H9 (cell line): Measurements from ENCODE around the gene TADA2A. TPM values are rescaled to one million over a fixed set of nuclear protein-coding genes. Genes with fewer than 3 reads are reported as not detected.

ENCODE experiments used
- DNase-seq: peaks from one replicate; pipeline ENCODE4 v3.0.0-alpha.2; 2017
- H2AFZ ChIP-seq: one replicate; pipeline ENCODE4 v1.6.1; 2013; ENCODE audit warnings: mild to moderate bottlenecking, low read length, control low read depth, moderate library complexity
- H2AK5ac ChIP-seq: 2 replicates; pipeline ENCODE4 v1.6.1; 2013; ENCODE audit warnings: low read length, control low read depth, mixed read lengths; ENCODE audit not compliant: insufficient read length
- H2BK120ac ChIP-seq: one replicate; pipeline ENCODE4 v1.6.1; 2013; ENCODE audit warnings: low read depth, mild to moderate bottlenecking, low read length, control low read depth, inconsistent platforms; ENCODE audit not compliant: poor library complexity, severe bottlenecking
- H2BK12ac ChIP-seq: 2 replicates; pipeline ENCODE4 v1.6.1; 2013; ENCODE audit warnings: low read length, control low read depth, mixed read lengths, low read depth; ENCODE audit not compliant: insufficient read length
- H2BK15ac ChIP-seq: 2 replicates; pipeline ENCODE4 v1.6.1; 2013; ENCODE audit warnings: low read depth, low read length, control low read depth
- H2BK20ac ChIP-seq: one replicate; pipeline ENCODE4 v1.6.1; 2013; ENCODE audit warnings: low read depth, mild to moderate bottlenecking, low read length, control low read depth, inconsistent platforms; ENCODE audit not compliant: poor library complexity, severe bottlenecking
- H2BK5ac ChIP-seq: 2 replicates; pipeline ENCODE4 v1.6.1; 2013; ENCODE audit warnings: low read length, control low read depth, mixed read lengths; ENCODE audit not compliant: insufficient read length
- H3K14ac ChIP-seq: 2 replicates; pipeline ENCODE4 v1.6.1; 2013; ENCODE audit warnings: low read length, control low read depth; ENCODE audit not compliant: insufficient read depth
- H3K18ac ChIP-seq: 2 replicates; pipeline ENCODE4 v1.6.1; 2013; ENCODE audit warnings: low read depth, mild to moderate bottlenecking, mixed read lengths, low read length, control low read depth; ENCODE audit not compliant: insufficient read length
- H3K23ac ChIP-seq: 2 replicates; pipeline ENCODE4 v1.6.1; 2013; ENCODE audit warnings: low read length, control low read depth, mixed read lengths, low read depth; ENCODE audit not compliant: insufficient read length
- H3K23me2 ChIP-seq: 2 replicates; pipeline ENCODE4 v1.6.1; 2013; ENCODE audit warnings: low read depth, mild to moderate bottlenecking, mixed read lengths, low read length, control low read depth; ENCODE audit not compliant: insufficient read length, poor library complexity, severe bottlenecking
- H3K27ac ChIP-seq: 2 replicates; pipeline ENCODE4 v1.5.1; 2013; ENCODE audit warnings: low read length, control low read depth, mixed read lengths, low read depth; ENCODE audit not compliant: insufficient read length
- H3K27me3 ChIP-seq: 2 replicates; pipeline ENCODE4 v1.6.1; 2013; ENCODE audit warnings: low read length, control low read depth, inconsistent platforms; ENCODE audit not compliant: insufficient read depth
- H3K4ac ChIP-seq: 2 replicates; pipeline ENCODE4 v1.6.1; 2013; ENCODE audit warnings: low read depth, mild to moderate bottlenecking, control low read depth, inconsistent platforms, low read length, moderate library complexity
- H3K4me1 ChIP-seq: 2 replicates; pipeline ENCODE4 v1.6.1; 2013; ENCODE audit warnings: low read length, control low read depth, inconsistent platforms; ENCODE audit not compliant: insufficient read depth
- H3K4me2 ChIP-seq: 2 replicates; pipeline ENCODE4 v1.6.1; 2013; ENCODE audit warnings: low read length, control low read depth, mixed read lengths; ENCODE audit not compliant: insufficient read length, insufficient read depth
- H3K56ac ChIP-seq: 2 replicates; pipeline ENCODE4 v1.6.1; 2013; ENCODE audit warnings: low read depth, mild to moderate bottlenecking, mixed read lengths, low read length, control low read depth; ENCODE audit not compliant: insufficient read length
- H3K79me1 ChIP-seq: 2 replicates; pipeline ENCODE4 v1.6.1; 2013; ENCODE audit warnings: low read depth, mild to moderate bottlenecking, moderate library complexity, low read length, control low read depth, inconsistent platforms; ENCODE audit not compliant: insufficient read depth, poor library complexity, severe bottlenecking
- H3K79me2 ChIP-seq: 2 replicates; pipeline ENCODE4 v1.6.1; 2013; ENCODE audit warnings: low read length, control low read depth, inconsistent platforms; ENCODE audit not compliant: insufficient read depth
- H3K9ac ChIP-seq: 2 replicates; pipeline ENCODE4 v1.6.1; 2013; ENCODE audit warnings: low read length, control low read depth, mixed read lengths; ENCODE audit not compliant: insufficient read length; ENCODE audit errors: extremely low read depth
- H3K9me3 ChIP-seq: one replicate; pipeline ENCODE4 v1.6.1; 2013; ENCODE audit warnings: low read depth, low read length, inconsistent platforms; ENCODE audit not compliant: control insufficient read depth
- H3T11ph ChIP-seq: one replicate; pipeline ENCODE4 v1.6.1; 2013; ENCODE audit warnings: mild to moderate bottlenecking, low read length, control low read depth, inconsistent platforms
- H4K20me1 ChIP-seq: one replicate; pipeline ENCODE4 v1.6.1; 2013; ENCODE audit not compliant: control insufficient read depth, insufficient read length, insufficient read depth
- H4K5ac ChIP-seq: 2 replicates; pipeline ENCODE4 v1.6.1; 2013; ENCODE audit warnings: low read depth, mild to moderate bottlenecking, mixed read lengths, low read length, control low read depth; ENCODE audit not compliant: insufficient read length
- H4K8ac ChIP-seq: replicated peaks from 2 replicates; pipeline ENCODE4 v1.6.1; 2013; ENCODE audit warnings: low read length, control low read depth, mixed read lengths, low read depth; ENCODE audit not compliant: insufficient read length
- H4K91ac ChIP-seq: 2 replicates; pipeline ENCODE4 v1.6.1; 2013; ENCODE audit warnings: low read depth, mild to moderate bottlenecking, moderate library complexity, mixed read lengths, low read length, control low read depth; ENCODE audit not compliant: insufficient read length
- H3K27ac Mint-ChIP-seq, 3 experiments: 2 replicates in 2 of 3; 3 replicates in 1 of 3; pipeline ENCODE4 v1.8.0; 2020 to 2021; ENCODE audit warnings: mixed read lengths in 3 of 3, mild to moderate bottlenecking in 1 of 3, moderate library complexity in 1 of 3
- H3K27me3 Mint-ChIP-seq: 2 replicates; pipeline ENCODE4 v1.8.0; 2021; ENCODE audit warnings: low read depth, mild to moderate bottlenecking, moderate library complexity, mixed read lengths
- H3K36me3 Mint-ChIP-seq, 3 experiments: 2 replicates in 2 of 3; 3 replicates in 1 of 3; pipeline ENCODE4 v1.8.0; 2020 to 2021; ENCODE audit warnings: low read depth in 3 of 3, mixed read lengths in 3 of 3; ENCODE audit not compliant: insufficient read depth in 1 of 3
- H3K4me1 Mint-ChIP-seq, 2 experiments: 2 replicates each; pipeline ENCODE4 v1.8.0; 2020; ENCODE audit warnings: mixed read lengths in 2 of 2
- H3K4me3 Mint-ChIP-seq, 2 experiments: 2 replicates in 1 of 2; 3 replicates in 1 of 2; pipeline ENCODE4 v1.8.0; 2020 to 2021; ENCODE audit warnings: mild to moderate bottlenecking in 2 of 2, mixed read lengths in 2 of 2, moderate library complexity in 1 of 2
- H3K9me3 Mint-ChIP-seq, 2 experiments: 2 replicates in 1 of 2; 3 replicates in 1 of 2; pipeline ENCODE4 v1.8.0; 2020; ENCODE audit warnings: mild to moderate bottlenecking in 2 of 2, mixed read lengths in 2 of 2, moderate library complexity in 1 of 2
- CTCF ChIP-seq: fragments of 200-600 bp; sonication (generic); conservative IDR thresholded peaks from 3 replicates; pipeline ENCODE4 v1.8.0; 2021; ENCODE audit warnings: antibody characterized with exemption, mild to moderate bottlenecking
- WGBS: extraction: QIAGEN DNeasy Blood & Tissue Kit; methylation state at CpG from one replicate; pipeline ENCODE4 v1.1.7; 2013; ENCODE audit warnings: missing lambda C conversion rate, low lambda C conversion rate, mixed read lengths; ENCODE audit not compliant: insufficient read length; ENCODE audit errors: extremely low coverage; 5-methylcytosine and 5-hydroxymethylcytosine counted together
- total RNA-seq: library from RNA; stranded (reverse); gene quantifications from 2 replicates; pipeline ENCODE4 v1.2.1, GENCODE V29; 2021

Gene TADA2A
- total RNA-seq, 1 experiment from 2014 or later = 20.9 TPM

GRCh38 chr17:37359682-37360188 lies 47.0 kb upstream of the TADA2A start:
- peaks cover 20% of the 10 kb centered on the region; the same call in 1 of the 2 replicates for H3K79me2 ChIP-seq
- H3K4me2 ChIP-seq = peak overlapping the region; percentile 45
- WGBS = no CpG with 5 or more reads among the region's 18 CpGs
- H3K27me3 ChIP-seq = no peaks in the 10 kb centered on the region
- Mint-ChIP-seq H3K27me3 (no peaks in the 10 kb centered on the region), H3K4me1 (peaks cover 29 to 33% of the 10 kb centered on the region in 2 experiments), H3K36me3 (peaks cover 3 to 5% (median 4%) of the 10 kb centered on the region in 3 experiments), H3K4me3 (peak overlapping the region; percentile 53 to 70), H3K27ac (peak overlapping the region; percentile 55 to 96 (median 94); a peak in 6 of 7 replicates), H3K9me3 (no peaks in the 10 kb centered on the region)
- peak overlapping the region; percentile 9 for H3K9ac ChIP-seq
- H2BK5ac ChIP-seq = no peak overlapping the region
- no peaks in the 10 kb centered on the region for H3K9me3 ChIP-seq
- no peak overlapping the region for H3T11ph ChIP-seq
- no peak overlapping the region for H3K4ac ChIP-seq
- TF ChIP-seq CTCF = no peak
- DNase-seq = no peak
- H3K27ac ChIP-seq = peak overlapping the region; percentile 35
- H2BK20ac ChIP-seq = no peak overlapping the region
- peak overlapping the region; percentile 32 for H2AFZ ChIP-seq
- no peak overlapping the region for H2BK12ac ChIP-seq
- no peaks in the 10 kb centered on the region for H4K20me1 ChIP-seq
- peaks cover 3% of the 10 kb centered on the region for H3K4me1 ChIP-seq
- H4K5ac ChIP-seq = no peak overlapping the region
- H2BK120ac ChIP-seq = no peak overlapping the region
- peak overlapping the region; percentile 21 for H3K14ac ChIP-seq
- no peak overlapping the region for H2BK15ac ChIP-seq
- H3K23ac ChIP-seq = no peak overlapping the region
- H3K23me2 ChIP-seq = peaks cover 16% of the 10 kb centered on the region
- H4K8ac ChIP-seq = no peak overlapping the region
- H3K79me1 ChIP-seq = no peaks in the 10 kb centered on the region
- peak overlapping the region; percentile 35 for H3K18ac ChIP-seq
- no peak overlapping the region for H2AK5ac ChIP-seq
- no peak overlapping the region for H4K91ac ChIP-seq
- no peak overlapping the region for H3K56ac ChIP-seq
